ENCODE data around the gene RTN1.

The RTN1 gene

DNA sequence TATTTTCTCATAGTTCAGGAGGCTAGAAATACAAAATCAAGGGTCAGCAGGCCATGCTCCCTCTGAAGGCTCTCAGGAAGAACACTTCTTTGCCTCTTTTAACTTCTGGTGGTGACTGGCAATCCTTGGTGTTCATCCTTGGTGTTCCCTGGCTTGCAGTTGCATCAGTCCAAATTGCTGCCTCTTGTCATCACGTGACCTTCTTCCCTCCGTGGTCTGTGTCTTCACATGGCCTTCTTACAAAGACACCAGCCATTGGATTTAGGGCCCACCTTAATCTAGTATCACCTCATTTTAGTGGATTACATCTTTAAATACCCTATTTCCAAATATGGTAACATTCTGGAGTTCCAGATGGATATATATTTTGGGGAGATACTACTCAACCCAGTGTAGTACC lies 41.9 kb upstream of the RTN1 start:
- no peak for DNase-seq (ENCODE audit: low read depth)
- H3K4me3 ChIP-seq (ENCODE audit: control insufficient read depth, low read depth, low read length), result no peak overlapping the region
- TF ChIP-seq, protein P1, sequence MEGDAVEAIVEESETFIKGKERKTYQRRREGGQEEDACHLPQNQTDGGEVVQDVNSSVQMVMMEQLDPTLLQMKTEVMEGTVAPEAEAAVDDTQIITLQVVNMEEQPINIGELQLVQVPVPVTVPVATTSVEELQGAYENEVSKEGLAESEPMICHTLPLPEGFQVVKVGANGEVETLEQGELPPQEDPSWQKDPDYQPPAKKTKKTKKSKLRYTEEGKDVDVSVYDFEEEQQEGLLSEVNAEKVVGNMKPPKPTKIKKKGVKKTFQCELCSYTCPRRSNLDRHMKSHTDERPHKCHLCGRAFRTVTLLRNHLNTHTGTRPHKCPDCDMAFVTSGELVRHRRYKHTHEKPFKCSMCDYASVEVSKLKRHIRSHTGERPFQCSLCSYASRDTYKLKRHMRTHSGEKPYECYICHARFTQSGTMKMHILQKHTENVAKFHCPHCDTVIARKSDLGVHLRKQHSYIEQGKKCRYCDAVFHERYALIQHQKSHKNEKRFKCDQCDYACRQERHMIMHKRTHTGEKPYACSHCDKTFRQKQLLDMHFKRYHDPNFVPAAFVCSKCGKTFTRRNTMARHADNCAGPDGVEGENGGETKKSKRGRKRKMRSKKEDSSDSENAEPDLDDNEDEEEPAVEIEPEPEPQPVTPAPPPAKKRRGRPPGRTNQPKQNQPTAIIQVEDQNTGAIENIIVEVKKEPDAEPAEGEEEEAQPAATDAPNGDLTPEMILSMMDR (IDR thresholded peaks at IDR 0.05; ENCODE audit: control insufficient read depth, insufficient read depth, low read depth, low read length, missing control alignments), result no peak

DNA sequence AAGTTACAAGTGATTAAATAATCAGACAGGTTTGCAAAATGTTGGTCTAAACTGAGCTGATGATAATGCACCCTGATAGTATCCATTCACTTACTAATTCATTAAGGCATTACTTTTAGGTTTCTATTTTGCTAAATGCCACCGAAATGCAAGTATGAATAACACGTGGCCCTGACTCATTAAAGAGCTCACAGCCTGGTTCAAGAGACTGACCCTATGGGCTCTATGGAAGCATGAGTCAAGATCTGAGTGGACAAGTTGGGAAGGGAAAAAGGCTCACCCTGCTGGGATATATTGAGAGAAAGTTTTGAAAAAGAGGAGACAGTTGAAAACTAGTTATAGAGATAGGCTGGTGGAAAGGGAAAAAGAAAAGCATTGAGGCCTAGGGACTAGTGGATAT lies 34.6 kb upstream of the RTN1 start:
- DNase-seq (ENCODE audit: low read depth), result no peak
- TF ChIP-seq, protein P1 (IDR thresholded peaks at IDR 0.05; ENCODE audit: control insufficient read depth, insufficient read depth, low read depth, low read length, missing control alignments), result no peak
- H3K4me3 ChIP-seq (ENCODE audit: control insufficient read depth, low read depth, low read length), result no peak overlapping the region

DNA sequence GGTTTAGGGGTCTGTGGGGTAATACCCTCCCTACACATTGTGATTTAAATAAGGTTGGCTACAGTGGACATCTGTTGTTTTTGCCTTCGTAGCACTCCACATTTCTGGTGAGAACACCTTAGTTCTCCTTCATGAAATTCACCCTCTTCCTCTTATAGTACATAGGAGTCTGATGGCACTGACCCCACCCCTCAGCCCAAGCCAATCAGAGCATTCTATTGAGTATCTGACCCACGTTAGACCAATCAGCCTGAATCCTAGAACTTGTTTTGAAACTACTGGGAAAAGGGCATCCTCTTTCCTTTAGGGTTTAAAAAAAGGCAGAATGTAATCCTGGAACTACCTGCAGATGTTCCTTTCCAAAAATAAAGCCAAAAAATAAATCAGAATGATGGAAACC lies 33.6 kb upstream of the RTN1 start:
- TF ChIP-seq, protein P1 (IDR thresholded peaks at IDR 0.05; ENCODE audit: control insufficient read depth, insufficient read depth, low read depth, low read length, missing control alignments), result no peak
- no peak for DNase-seq (ENCODE audit: low read depth)
- no peak overlapping the region for H3K4me3 ChIP-seq (ENCODE audit: control insufficient read depth, low read depth, low read length)

DNA sequence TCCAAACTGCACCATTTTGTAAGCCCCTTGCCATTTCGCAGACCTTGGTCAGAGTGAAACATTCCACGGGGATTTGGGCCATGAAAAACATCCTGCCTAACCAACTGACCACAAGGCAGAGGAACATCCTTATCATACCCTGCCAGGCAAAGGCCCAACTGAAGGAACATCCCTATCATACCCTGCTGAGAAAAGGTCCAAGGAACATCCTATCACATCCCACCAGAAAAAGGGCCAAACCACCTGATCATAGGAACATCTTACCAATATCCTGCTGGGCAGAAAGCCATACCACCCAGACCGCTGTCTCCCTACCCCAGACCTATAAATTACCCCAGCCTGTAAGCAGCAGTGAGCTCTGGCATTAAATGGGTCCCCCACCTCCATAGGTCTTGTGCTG lies 30.0 kb upstream of the RTN1 start:
- TF ChIP-seq, protein P1 (IDR thresholded peaks at IDR 0.05; ENCODE audit: control insufficient read depth, insufficient read depth, low read depth, low read length, missing control alignments), result no peak
- DNase-seq (ENCODE audit: low read depth), result no peak
- no peak overlapping the region for H3K4me3 ChIP-seq (ENCODE audit: control insufficient read depth, low read depth, low read length)

DNA sequence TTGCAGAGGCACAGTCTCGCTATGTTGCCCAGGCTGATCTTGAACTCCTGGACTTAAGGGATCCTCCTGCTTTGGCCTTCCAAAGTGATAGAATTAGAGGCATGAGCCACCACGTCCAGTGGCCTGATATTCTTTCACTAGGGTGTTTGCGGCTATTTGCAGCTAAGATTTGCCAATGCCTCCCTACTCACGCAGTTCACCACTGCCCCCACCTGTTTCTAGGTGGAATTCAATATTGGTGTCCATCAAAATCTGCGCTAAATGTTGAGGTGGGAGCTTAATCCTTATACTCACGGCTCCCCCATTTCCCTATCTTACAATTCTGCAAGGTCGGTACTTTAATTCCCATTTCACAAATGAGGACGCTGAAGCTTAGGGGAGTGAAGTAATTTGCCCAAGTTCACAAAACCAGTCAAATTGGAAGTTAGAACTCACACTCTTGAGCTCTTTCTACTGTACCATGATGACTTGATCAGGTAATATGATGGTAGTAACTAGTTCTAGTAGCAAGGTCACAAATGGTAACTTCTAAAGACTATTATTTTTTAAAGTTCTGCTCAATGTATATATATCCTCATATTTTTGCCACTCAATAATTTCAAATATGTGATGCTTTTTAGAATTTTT lies 27.3 kb upstream of the RTN1 start:
- DNase-seq (ENCODE audit: low read depth), result no peak
- TF ChIP-seq, protein P1 (IDR thresholded peaks at IDR 0.05; ENCODE audit: control insufficient read depth, insufficient read depth, low read depth, low read length, missing control alignments), result peak; percentile 22
- no peak overlapping the region for H3K4me3 ChIP-seq (ENCODE audit: control insufficient read depth, low read depth, low read length)

DNA sequence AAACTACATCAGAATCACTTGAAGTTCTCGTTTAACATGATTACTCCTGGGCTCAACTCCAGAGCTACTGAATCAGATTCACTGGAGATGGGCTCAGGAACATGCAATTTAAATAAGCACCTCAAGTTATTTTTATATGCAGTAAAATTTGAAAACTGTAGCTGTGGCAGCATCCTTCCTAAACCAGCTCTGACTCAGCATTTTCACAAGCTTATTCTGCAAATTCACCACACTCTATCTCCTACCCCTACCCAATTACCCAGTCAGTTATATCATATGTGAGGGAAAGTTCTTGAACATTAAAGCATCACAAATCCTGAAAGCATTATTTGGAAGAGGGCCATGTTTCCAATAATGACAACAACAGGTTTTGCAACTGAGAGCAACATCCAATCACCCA lies 25.1 kb upstream of the RTN1 start:
- no peak for DNase-seq (ENCODE audit: low read depth)
- TF ChIP-seq, protein P1 (IDR thresholded peaks at IDR 0.05; ENCODE audit: control insufficient read depth, insufficient read depth, low read depth, low read length, missing control alignments), result no peak
- H3K4me3 ChIP-seq (ENCODE audit: control insufficient read depth, low read depth, low read length), result no peak overlapping the region

DNA sequence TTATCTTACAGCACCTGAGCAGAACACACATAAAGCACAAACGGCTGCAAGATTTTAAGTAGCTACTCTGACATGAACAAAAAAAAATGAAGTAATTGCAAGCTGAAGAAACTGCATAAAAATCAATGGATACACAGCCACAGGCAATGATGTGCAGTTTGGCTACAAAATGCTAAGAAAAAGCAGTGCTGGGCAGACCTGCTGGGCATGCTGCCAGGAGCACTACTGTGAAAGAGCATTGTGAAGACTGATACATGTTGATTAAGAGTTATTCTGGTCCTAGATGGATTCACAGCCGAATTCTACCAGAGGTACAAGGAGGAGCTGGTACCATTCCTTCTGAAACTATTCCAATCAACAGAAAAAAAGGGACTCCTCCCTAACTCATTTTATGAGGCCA lies 20.1 kb upstream of the RTN1 start:
- H3K4me3 ChIP-seq (ENCODE audit: control insufficient read depth, low read depth, low read length), result no peak overlapping the region
- TF ChIP-seq, protein P1 (IDR thresholded peaks at IDR 0.05; ENCODE audit: control insufficient read depth, insufficient read depth, low read depth, low read length, missing control alignments), result no peak
- DNase-seq (ENCODE audit: low read depth), result no peak
